Measurements from ENCODE around the gene S1PR3.

GRCh38 chr9:88978034-88978433, 13.2 kb upstream of the S1PR3 start:
- no peak for TF ChIP-seq CTCF (IDR thresholded peaks at IDR 0.05)
- TF ChIP-seq POLR2A (IDR thresholded peaks at IDR 0.05) = no peak
